Nephron progenitor cell (in vitro differentiated cells): Measurements from ENCODE around the gene CEP112.

Source experiments
- DNase-seq: peaks from one replicate; pipeline ENCODE4 v3.0.0; 2021
- H3K27ac Mint-ChIP-seq: 2 replicates; pipeline ENCODE4 v1.8.0; 2021; ENCODE audit warnings: mild to moderate bottlenecking, moderate library complexity, mixed read lengths
- H3K27me3 Mint-ChIP-seq: 2 replicates; pipeline ENCODE4 v1.8.0; 2021; ENCODE audit warnings: mild to moderate bottlenecking, low read depth, mixed read lengths; ENCODE audit not compliant: poor library complexity
- H3K36me3 Mint-ChIP-seq: 2 replicates; pipeline ENCODE4 v1.8.0; 2021; ENCODE audit warnings: low read depth, mixed read lengths
- H3K4me1 Mint-ChIP-seq: 2 replicates; pipeline ENCODE4 v1.8.0; 2021; ENCODE audit warnings: mixed read lengths
- H3K4me3 Mint-ChIP-seq: 2 replicates; pipeline ENCODE4 v1.8.0; 2021; ENCODE audit warnings: mild to moderate bottlenecking, moderate library complexity, mixed read lengths
- H3K9me3 Mint-ChIP-seq: 2 replicates; pipeline ENCODE4 v1.8.0; 2021; ENCODE audit warnings: mild to moderate bottlenecking, moderate library complexity, mixed read lengths
- TF ChIP-seq, protein P1 (sequence below): fragments of 200-600 bp; sonication (generic); IDR thresholded peaks from 2 replicates; pipeline ENCODE4 v1.5.0; 2021; ENCODE audit warnings: antibody characterized with exemption

The CEP112 gene

DNA sequence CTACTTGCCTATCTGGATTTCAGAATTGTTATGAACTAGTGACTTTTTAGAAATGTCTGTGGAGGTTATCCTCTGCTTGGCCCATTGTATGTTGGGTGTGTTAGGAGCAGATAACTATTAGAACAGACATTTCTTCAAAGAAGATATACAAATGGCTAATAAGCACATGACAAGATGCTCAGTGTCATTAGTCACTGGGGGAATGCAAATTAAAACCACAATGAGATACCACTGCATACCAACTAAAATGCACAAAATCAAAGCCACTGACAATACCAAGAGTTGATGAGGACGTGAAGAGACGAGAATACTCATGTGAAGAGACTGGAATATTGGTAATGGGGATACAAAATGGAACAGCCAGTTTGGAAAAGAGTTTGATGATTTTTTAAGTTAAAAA is 39.2 kb downstream of the CEP112 start:
- H3K4me1 Mint-ChIP-seq, result no peaks in the 10 kb centered on the region
- DNase-seq, result no peak
- peaks cover 96% of the 10 kb centered on the region for H3K36me3 Mint-ChIP-seq
- peaks cover 40% of the 10 kb centered on the region for H3K9me3 Mint-ChIP-seq
- no peaks in the 10 kb centered on the region for H3K27me3 Mint-ChIP-seq
- H3K27ac Mint-ChIP-seq, result no peak overlapping the region
- TF ChIP-seq, protein P1, sequence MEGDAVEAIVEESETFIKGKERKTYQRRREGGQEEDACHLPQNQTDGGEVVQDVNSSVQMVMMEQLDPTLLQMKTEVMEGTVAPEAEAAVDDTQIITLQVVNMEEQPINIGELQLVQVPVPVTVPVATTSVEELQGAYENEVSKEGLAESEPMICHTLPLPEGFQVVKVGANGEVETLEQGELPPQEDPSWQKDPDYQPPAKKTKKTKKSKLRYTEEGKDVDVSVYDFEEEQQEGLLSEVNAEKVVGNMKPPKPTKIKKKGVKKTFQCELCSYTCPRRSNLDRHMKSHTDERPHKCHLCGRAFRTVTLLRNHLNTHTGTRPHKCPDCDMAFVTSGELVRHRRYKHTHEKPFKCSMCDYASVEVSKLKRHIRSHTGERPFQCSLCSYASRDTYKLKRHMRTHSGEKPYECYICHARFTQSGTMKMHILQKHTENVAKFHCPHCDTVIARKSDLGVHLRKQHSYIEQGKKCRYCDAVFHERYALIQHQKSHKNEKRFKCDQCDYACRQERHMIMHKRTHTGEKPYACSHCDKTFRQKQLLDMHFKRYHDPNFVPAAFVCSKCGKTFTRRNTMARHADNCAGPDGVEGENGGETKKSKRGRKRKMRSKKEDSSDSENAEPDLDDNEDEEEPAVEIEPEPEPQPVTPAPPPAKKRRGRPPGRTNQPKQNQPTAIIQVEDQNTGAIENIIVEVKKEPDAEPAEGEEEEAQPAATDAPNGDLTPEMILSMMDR, result no peak
- H3K4me3 Mint-ChIP-seq, result no peak overlapping the region

DNA sequence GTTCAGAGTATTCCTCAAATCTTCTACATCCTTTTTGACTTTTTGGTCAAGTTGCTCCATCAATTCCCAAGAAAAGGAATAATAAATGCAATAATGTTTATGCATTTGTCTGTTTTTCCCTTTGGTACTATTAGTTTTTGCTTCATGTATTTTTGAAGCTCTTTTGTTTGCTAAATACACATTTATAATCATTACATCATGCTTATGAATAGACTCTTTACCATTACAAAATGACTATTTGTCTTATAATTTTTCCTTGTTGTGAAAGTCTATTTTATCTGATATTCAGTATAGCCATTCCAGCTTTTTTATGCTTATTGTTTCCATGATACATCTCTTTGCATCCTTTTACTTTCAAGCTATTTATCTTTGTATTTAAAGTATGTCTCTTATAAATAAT is 41.2 kb downstream of the CEP112 start:
- Mint-ChIP-seq H3K4me1 (no peaks in the 10 kb centered on the region), H3K27me3 (no peaks in the 10 kb centered on the region), H3K36me3 (peaks cover 82% of the 10 kb centered on the region), H3K4me3 (no peak overlapping the region), H3K9me3 (peaks cover 20% of the 10 kb centered on the region), H3K27ac (no peak overlapping the region)
- TF ChIP-seq, protein P1, result no peak
- DNase-seq, result no peak

DNA sequence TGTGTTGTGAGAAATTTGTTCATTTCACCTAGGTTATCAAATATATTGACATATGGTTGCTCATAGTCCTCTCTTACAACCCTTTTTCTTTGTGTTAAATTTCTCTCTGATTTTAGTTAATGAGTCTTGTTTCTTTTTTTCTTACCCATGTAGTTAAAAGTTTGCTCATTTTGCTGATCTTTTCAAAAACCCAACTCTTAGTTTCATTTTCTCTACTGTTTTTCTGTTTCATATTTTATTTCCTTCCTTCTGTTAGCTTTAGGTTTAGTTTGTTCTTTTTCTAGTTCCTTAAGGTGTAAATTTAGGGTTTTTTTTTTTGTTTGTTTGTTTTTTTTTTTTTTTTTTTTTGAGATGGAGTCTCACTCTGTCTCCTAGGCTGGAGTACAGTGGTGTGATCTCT is 42.4 kb downstream of the CEP112 start:
- Mint-ChIP-seq H3K9me3 (peaks cover 15% of the 10 kb centered on the region), H3K4me3 (no peak overlapping the region), H3K36me3 (peaks cover 70% of the 10 kb centered on the region), H3K4me1 (no peaks in the 10 kb centered on the region), H3K27me3 (no peaks in the 10 kb centered on the region), H3K27ac (no peak overlapping the region)
- DNase-seq, result no peak
- TF ChIP-seq, protein P1, result no peak

DNA sequence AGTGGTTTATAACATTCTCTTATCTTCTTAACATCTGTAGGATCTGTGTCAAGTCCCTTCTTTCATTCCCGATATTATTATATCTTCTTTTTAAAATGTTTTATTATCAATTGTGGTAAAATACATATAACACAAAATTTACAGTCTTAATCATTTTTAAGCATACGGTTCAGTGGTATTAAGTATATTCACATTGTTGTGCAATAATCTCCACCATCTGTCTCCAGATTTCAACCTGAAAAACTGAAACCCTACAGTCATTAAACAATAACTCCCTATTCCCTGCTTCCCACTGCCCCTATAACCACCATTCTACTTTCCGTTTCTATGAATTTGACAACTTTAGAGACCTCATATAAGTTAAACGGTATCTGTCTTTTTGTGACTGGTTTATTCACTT is 45.5 kb downstream of the CEP112 start:
- Mint-ChIP-seq H3K36me3 (peaks cover 43% of the 10 kb centered on the region), H3K27me3 (no peaks in the 10 kb centered on the region), H3K4me3 (no peak overlapping the region), H3K9me3 (peaks cover 9% of the 10 kb centered on the region), H3K4me1 (no peaks in the 10 kb centered on the region), H3K27ac (no peak overlapping the region)
- TF ChIP-seq, protein P1, result no peak
- no peak for DNase-seq

DNA sequence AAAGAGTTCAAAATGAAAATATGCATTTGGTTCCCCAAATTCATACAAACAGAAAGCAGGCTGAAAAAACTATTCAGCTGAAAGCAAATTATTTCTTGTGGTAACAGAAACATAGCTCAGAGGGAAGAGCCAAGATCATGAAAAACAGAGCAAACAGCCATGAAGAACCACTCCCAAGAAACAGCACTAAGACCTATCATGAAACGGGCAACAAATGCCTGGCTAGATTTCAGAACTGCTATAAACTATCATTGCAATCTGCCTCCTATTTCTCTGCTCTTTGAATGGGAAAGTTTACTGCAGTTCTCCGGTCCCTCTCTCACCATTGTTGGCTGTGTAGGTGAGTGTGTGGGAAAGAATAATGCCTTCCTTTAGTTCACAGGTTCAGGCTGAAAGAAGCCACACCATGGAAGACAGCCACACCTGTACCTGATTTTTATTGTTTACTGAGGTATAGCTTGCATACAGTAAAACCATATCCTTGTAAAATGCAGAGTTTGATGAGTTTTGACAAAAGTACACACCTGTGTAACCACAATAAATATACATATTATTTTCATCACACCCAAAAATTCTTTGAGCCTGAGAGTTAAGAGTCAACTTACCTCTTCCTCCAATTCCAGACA is 48.2 kb downstream of the CEP112 start:
- Mint-ChIP-seq H3K9me3 (no peaks in the 10 kb centered on the region), H3K4me3 (no peak overlapping the region), H3K36me3 (peaks cover 32% of the 10 kb centered on the region), H3K27me3 (no peaks in the 10 kb centered on the region), H3K4me1 (no peaks in the 10 kb centered on the region), H3K27ac (no peak overlapping the region)
- TF ChIP-seq, protein P1, result no peak
- no peak for DNase-seq

DNA sequence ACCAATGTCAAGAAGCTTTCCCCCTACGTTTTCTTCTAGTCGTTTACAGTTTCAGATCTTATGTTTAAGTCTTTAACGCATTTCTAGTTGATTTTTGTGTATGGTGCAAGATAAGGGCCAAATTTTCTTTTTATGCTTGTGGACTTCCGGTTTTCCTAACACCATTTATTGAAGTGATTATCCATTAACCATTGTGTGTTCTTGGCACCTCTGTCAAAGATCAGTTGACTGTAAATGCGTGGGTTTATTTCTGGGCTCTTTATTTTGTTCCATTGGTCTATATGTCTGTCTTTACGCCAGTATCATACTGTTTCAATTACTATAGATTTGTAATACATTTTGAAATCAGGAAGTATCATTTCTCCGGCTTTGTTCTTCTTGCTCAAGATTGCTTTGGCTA is 49.5 kb downstream of the CEP112 start:
- Mint-ChIP-seq H3K4me1 (no peaks in the 10 kb centered on the region), H3K36me3 (peaks cover 32% of the 10 kb centered on the region), H3K27ac (no peak overlapping the region), H3K27me3 (no peaks in the 10 kb centered on the region), H3K9me3 (peaks cover 7% of the 10 kb centered on the region), H3K4me3 (no peak overlapping the region)
- TF ChIP-seq, protein P1, result no peak
- DNase-seq, result no peak
